Lung (tissue), 12 donors: ENCODE data around the gene SLC22A14. TPM values are rescaled to one million over a fixed set of nuclear protein-coding genes. Genes with fewer than 3 reads are reported as not detected.

Source experiments
- ATAC-seq: fragments of 200-7000 bp; cut with Tn5 transposase; one replicate; pipeline ENCODE4 v1.9.1; 2020; ENCODE audit warnings: moderate number of reproducible peaks; ENCODE audit not compliant: insufficient read depth, low FRiP score
- DNase-seq, 3 donors: peaks; one replicate each; pipeline ENCODE4 v3.0.0-alpha.2; 2013 to 2017
- H3K27ac ChIP-seq, 2 donors: one replicate each; pipeline ENCODE4 v1.5.1; 2013; ENCODE audit warnings: mild to moderate bottlenecking in 2 of 2, moderate library complexity in 2 of 2, control low read depth in 1 of 2, inconsistent platforms in 1 of 2, low read depth in 1 of 2, low read length in 1 of 2
- H3K27me3 ChIP-seq, 3 donors: one replicate each; pipeline ENCODE4 v1.5.1; 2013; ENCODE audit warnings: low read length in 2 of 3; ENCODE audit not compliant: control insufficient read depth in 3 of 3, insufficient read depth in 3 of 3
- H3K36me3 ChIP-seq, 4 donors: one replicate each; pipeline ENCODE4 v1.5.1; 2013; ENCODE audit warnings: low read length in 4 of 4, mild to moderate bottlenecking in 1 of 4, moderate library complexity in 1 of 4; ENCODE audit not compliant: control insufficient read depth in 4 of 4, insufficient read depth in 4 of 4
- H3K4me1 ChIP-seq, 5 donors: one replicate each; pipeline ENCODE4 v1.5.1; 2013; ENCODE audit warnings: low read length in 5 of 5, mild to moderate bottlenecking in 2 of 5, moderate library complexity in 1 of 5; ENCODE audit not compliant: control insufficient read depth in 5 of 5, insufficient read depth in 5 of 5
- H3K4me3 ChIP-seq: one replicate; pipeline ENCODE4 v1.5.1; 2013; ENCODE audit warnings: mild to moderate bottlenecking, control low read depth, moderate library complexity
- H3K9ac ChIP-seq, 2 donors: one replicate each; pipeline ENCODE4 v1.5.1; 2013; ENCODE audit warnings: low read length in 2 of 2, control low read depth in 1 of 2; ENCODE audit not compliant: insufficient read depth in 1 of 2
- H3K9me3 ChIP-seq, 4 donors: one replicate each; pipeline ENCODE4 v1.5.1; 2013; ENCODE audit warnings: low read length in 3 of 4, mild to moderate bottlenecking in 1 of 4, moderate library complexity in 1 of 4; ENCODE audit not compliant: control insufficient read depth in 4 of 4, insufficient read depth in 3 of 4
- CTCF ChIP-seq: IDR thresholded peaks from 2 replicates; pipeline ENCODE4 v1.5.1; 2012; ENCODE audit warnings: mild to moderate bottlenecking; ENCODE audit errors: control extremely low read depth, extremely low read depth
- WGBS, 2 donors: extraction: QIAGEN DNeasy Blood & Tissue Kit; methylation state at CpG; one replicate each; pipeline ENCODE4 v1.1.7; 2013; 5-methylcytosine and 5-hydroxymethylcytosine counted together
- polyA plus RNA-seq, 2 donors: library from polyadenylated mRNA; stranded (reverse); fragments of 200-250 nt; gene quantifications; one replicate each; pipeline ENCODE4 v1.2.1, GENCODE V29; 2013
- total RNA-seq, 2 donors: library from RNA; depleted of rRNA in 1 of 2; stranded (reverse); fragments of >200 nt in 1 of 2; gene quantifications; one replicate each; pipeline ENCODE4 v1.2.1, GENCODE V29; 2014 to 2021
- donor health status: control.
- donor health status: control.
- donor health status: Bipolar disorder and iron deficiency.
- donor health status: healthy.
- donor health status: DM: yes; HTN: yes; CAD: no.

Gene SLC22A14
- total and polyA plus RNA-seq, 4 donors = 0.06 to 0.07 TPM; not detected in 2

GRCh38 chr3:38276917-38277630 lies 5.0 kb upstream of the SLC22A14 start:
- H3K36me3 ChIP-seq = peaks cover 0 to 8% (median 0%) of the 10 kb centered on the region in 4 donors
- TF ChIP-seq CTCF = no peak
- no peak overlapping the region for H3K27ac ChIP-seq
- no peaks in the 10 kb centered on the region for H3K9me3 ChIP-seq
- 95 to 97% methylated on average over 12 to 13 of the region's 13 CpGs for WGBS, 2 donors
- no peak overlapping the region for H3K4me3 ChIP-seq
- DNase-seq (no peak), ATAC-seq (no peak)
- H3K4me1 ChIP-seq = no peaks in the 10 kb centered on the region
- H3K27me3 ChIP-seq = no peaks in the 10 kb centered on the region
- no peak overlapping the region for H3K9ac ChIP-seq

GRCh38 chr3:38278841-38279240 lies 3.3 kb upstream of the SLC22A14 start:
- peaks cover 0 to 8% (median 0%) of the 10 kb centered on the region in 4 donors for H3K36me3 ChIP-seq
- no peak for TF ChIP-seq CTCF
- 92 to 94% methylated on average over 5 of the region's 5 CpGs for WGBS, 2 donors
- no peaks in the 10 kb centered on the region for H3K27me3 ChIP-seq
- H3K9me3 ChIP-seq = no peaks in the 10 kb centered on the region
- H3K4me3 ChIP-seq = no peak overlapping the region
- H3K27ac ChIP-seq = no peak overlapping the region
- H3K4me1 ChIP-seq = no peaks in the 10 kb centered on the region
- H3K9ac ChIP-seq = no peak overlapping the region
- ATAC-seq (no peak), DNase-seq (no peak)

- Histone ChIP-seq H3K4me3 (no peak overlapping the region), H3K27ac (no peak overlapping the region), H3K4me1 (no peaks in the 10 kb centered on the region), H3K9me3 (peaks cover 0 to 2% (median 0%) of the 10 kb centered on the region in 4 donors), H3K36me3 (no peaks in the 10 kb centered on the region), H3K27me3 (no peaks in the 10 kb centered on the region), H3K9ac (no peak overlapping the region)
- 88 to 94% methylated on average over 16 of the region's 16 CpGs for WGBS, 2 donors
- ATAC-seq (no peak), DNase-seq (peak; percentile 24 to 71 (median 61))
- no peak for TF ChIP-seq CTCF
Measured at GRCh38 chr3:38283810-38284755, 2.0 kb downstream of the SLC22A14 start.
